NT2/D1 (cell line): ENCODE data around the gene DIAPH3.

ENCODE experiments used
- YY1 ChIP-seq: IDR thresholded peaks from 2 replicates; pipeline ENCODE4 v1.6.1; 2011; ENCODE audit not compliant: insufficient read length, insufficient read depth
- ZNF274 ChIP-seq: IDR thresholded peaks from 2 replicates; pipeline ENCODE4 v1.6.1; 2011; ENCODE audit warnings: mild to moderate bottlenecking, low read depth, low read length

- TF ChIP-seq YY1: no peak
- no peak for TF ChIP-seq ZNF274
Observed at GRCh38 chr13:60019119-60019993, 144.4 kb downstream of the DIAPH3 start.
